ENCODE data around the gene DOCK3.
A peak's percentile ranks its signal among the peaks of the same experiment; 100 is the strongest.
"Not testable (repeated sequence)": the region's sequence is repeated elsewhere in the genome, so short reads cannot be mapped to it uniquely, and the experiment has no call there.

DOCK3 gene

DNA sequence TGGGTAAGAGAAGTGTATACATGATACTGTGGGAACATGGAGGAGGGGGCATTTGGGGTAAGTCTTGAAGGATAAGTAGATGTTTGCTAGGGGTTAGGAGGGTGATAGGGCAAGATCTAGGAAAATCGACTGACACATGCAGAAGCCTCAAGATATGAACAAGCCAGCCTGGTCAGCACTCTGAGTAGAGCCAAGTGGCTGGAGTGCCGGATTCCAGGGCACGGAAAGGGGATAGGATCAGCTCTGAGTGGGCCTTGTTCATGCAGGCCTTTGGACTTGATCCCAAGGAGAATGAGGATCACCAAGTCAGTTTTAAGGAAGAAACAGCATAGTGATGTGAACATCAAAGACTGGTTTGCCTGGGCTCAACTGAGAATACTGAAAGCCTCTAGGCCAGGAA lies 686.1 kb downstream of the DOCK3 start:
- no peak for TF ChIP-seq SNAI2 (CRISPR knock-in tag; IDR thresholded peaks at IDR 0.05)
- TF ChIP-seq ZNF70 (CRISPR knock-in tag; IDR thresholded peaks at IDR 0.05): no peak
- TF ChIP-seq, protein P1, sequence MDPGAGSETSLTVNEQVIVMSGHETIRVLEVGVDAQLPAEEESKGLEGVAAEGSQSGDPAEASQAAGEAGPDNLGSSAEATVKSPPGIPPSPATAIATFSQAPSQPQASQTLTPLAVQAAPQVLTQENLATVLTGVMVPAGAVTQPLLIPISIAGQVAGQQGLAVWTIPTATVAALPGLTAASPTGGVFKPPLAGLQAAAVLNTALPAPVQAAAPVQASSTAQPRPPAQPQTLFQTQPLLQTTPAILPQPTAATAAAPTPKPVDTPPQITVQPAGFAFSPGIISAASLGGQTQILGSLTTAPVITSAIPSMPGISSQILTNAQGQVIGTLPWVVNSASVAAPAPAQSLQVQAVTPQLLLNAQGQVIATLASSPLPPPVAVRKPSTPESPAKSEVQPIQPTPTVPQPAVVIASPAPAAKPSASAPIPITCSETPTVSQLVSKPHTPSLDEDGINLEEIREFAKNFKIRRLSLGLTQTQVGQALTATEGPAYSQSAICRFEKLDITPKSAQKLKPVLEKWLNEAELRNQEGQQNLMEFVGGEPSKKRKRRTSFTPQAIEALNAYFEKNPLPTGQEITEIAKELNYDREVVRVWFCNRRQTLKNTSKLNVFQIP (CRISPR knock-in tag; IDR thresholded peaks at IDR 0.05; ENCODE audit: borderline replicate concordance, low read depth): no peak
- no peak for TF ChIP-seq ISL1 (CRISPR knock-in tag; IDR thresholded peaks at IDR 0.05)
- no peak for TF ChIP-seq GLIS3 (CRISPR knock-in tag; IDR thresholded peaks at IDR 0.05)
- TF ChIP-seq BACH2 (CRISPR knock-in tag; IDR thresholded peaks at IDR 0.05; ENCODE audit: borderline replicate concordance): no peak
- TF ChIP-seq, protein P2, sequence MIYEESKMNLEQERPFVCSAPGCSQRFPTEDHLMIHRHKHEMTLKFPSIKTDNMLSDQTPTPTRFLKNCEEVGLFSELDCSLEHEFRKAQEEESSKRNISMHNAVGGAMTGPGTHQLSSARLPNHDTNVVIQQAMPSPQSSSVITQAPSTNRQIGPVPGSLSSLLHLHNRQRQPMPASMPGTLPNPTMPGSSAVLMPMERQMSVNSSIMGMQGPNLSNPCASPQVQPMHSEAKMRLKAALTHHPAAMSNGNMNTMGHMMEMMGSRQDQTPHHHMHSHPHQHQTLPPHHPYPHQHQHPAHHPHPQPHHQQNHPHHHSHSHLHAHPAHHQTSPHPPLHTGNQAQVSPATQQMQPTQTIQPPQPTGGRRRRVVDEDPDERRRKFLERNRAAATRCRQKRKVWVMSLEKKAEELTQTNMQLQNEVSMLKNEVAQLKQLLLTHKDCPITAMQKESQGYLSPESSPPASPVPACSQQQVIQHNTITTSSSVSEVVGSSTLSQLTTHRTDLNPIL (CRISPR knock-in tag; IDR thresholded peaks at IDR 0.05; ENCODE audit: low read depth): no peak
- no peak for TF ChIP-seq RARB (CRISPR knock-in tag; IDR thresholded peaks at IDR 0.05)
- no peak for TF ChIP-seq ZNF8 (CRISPR knock-in tag; IDR thresholded peaks at IDR 0.05)
- TF ChIP-seq ESRRG (CRISPR knock-in tag; IDR thresholded peaks at IDR 0.05): no peak
- TF ChIP-seq ZNF565 (CRISPR knock-in tag; conservative IDR thresholded peaks at IDR 0.05; ENCODE audit: low read depth): no peak
- no peak for TF ChIP-seq PPARA (CRISPR knock-in tag; IDR thresholded peaks at IDR 0.05; ENCODE audit: borderline replicate concordance)
- no peak for TF ChIP-seq CSDC2 (CRISPR knock-in tag; IDR thresholded peaks at IDR 0.05)
- ATAC-seq: no peak

DNA sequence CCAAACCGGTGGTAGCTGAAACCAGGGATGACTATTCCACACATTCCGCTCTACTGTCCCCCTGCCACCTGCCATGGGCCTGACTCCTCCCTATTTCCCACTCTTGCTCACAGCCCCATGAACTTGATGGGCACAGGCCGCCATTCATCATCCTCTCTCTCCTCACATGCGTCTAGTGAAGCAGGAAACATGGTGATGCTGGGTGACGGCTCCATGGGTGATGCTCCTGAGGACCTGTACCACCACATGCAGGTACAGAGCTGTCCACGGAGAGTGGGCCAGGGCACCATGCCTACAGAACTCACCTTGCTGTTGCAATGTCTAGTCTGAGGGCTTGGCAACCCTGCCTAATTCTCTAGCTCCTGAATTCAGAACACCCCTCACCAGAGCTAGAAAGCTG lies 687.0 kb downstream of the DOCK3 start:
- ATAC-seq: no peak

DNA sequence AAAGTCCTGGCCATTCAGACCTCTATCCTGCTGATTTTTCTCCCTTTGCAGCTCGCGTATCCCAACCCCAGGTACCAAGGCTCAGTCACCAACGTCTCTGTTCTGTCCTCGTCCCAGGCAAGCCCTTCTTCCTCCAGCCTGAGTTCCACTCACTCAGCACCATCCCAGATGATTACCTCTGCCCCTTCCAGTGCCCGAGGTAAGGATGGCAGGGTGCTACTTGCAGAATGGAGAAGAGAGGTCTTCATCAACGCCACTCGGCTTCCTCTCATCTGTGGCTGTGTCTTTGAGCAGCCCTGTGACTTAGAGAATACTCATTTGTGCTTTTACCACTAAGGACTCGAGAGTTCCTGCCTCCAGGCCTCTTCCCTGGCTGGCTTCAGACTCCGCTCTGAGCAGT lies 687.7 kb downstream of the DOCK3 start:
- TF ChIP-seq RARB (CRISPR knock-in tag; IDR thresholded peaks at IDR 0.05): no peak
- no peak for TF ChIP-seq ARNTL (CRISPR knock-in tag; IDR thresholded peaks at IDR 0.05; ENCODE audit: borderline replicate concordance, low read depth)
- TF ChIP-seq ZFP3 (CRISPR knock-in tag; IDR thresholded peaks at IDR 0.05): no peak
- no peak for TF ChIP-seq ZNF565 (CRISPR knock-in tag; conservative IDR thresholded peaks at IDR 0.05; ENCODE audit: low read depth)

More for the DNA sequence above, 687.0 kb downstream of the DOCK3 start:
- TF ChIP-seq GLIS3 (CRISPR knock-in tag; IDR thresholded peaks at IDR 0.05): no peak
- no peak for TF ChIP-seq ZFP3 (CRISPR knock-in tag; IDR thresholded peaks at IDR 0.05)
- no peak for TF ChIP-seq ISL1 (CRISPR knock-in tag; IDR thresholded peaks at IDR 0.05)
- no peak for TF ChIP-seq ZNF70 (CRISPR knock-in tag; IDR thresholded peaks at IDR 0.05)
- no peak for TF ChIP-seq ZFP30 (CRISPR knock-in tag; IDR thresholded peaks at IDR 0.05)

DNA sequence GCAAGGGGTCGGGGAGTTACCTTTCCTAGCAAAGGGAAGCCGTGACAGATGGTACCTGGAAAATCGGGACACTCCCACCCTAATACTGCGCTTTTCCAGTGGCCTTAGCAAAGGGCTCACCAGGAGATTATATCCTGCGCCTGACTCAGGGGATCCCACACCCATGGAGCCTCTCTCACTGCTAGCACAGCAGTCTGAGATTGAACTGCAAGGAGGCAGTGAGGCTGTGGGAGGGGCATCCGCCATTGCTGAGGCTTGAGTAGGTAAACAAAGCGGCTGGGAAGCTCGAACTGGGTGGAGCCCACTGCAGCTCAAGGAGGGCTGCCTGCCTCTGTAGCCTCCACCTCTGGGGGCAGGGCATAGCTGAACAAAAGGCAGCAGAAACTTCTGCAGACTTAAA lies 693.5 kb downstream of the DOCK3 start:
- ATAC-seq: not testable (repeated sequence)

More for the DNA sequence above, 687.7 kb downstream of the DOCK3 start:
- ATAC-seq: no peak

DNA sequence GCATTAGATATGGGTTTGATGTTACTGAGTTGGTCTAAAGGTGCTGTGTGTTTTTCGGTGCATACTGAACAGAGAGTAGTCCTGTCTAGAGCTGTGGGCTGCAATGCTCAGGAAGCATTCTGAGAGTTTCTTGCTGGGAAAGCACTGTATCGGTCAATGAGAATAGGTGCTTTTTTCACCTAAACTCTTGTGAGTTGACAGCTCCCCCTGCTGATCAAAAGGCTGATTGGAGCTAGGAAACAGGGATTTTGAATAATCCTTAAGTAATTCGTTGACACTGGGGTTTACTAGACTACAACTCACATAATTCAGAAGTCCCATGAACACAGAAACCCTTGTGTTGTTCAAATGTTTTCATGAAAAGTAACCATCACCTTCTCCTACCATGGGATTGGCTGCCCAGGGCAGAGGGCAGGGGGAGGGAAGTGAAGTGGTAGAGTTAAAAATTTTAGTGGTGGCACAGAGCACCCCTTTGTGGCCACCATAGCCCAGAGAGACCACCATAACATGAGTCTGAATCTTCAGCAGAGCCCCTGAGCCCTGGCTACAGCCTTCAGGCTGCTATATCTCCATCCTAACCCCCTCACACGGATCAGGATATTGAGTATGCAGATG lies 697.3 kb downstream of the DOCK3 start:
- no peak for TF ChIP-seq OSR1 (CRISPR knock-in tag; IDR thresholded peaks at IDR 0.05)
- no peak for TF ChIP-seq ZNF8 (CRISPR knock-in tag; IDR thresholded peaks at IDR 0.05)
- TF ChIP-seq, protein P3, sequence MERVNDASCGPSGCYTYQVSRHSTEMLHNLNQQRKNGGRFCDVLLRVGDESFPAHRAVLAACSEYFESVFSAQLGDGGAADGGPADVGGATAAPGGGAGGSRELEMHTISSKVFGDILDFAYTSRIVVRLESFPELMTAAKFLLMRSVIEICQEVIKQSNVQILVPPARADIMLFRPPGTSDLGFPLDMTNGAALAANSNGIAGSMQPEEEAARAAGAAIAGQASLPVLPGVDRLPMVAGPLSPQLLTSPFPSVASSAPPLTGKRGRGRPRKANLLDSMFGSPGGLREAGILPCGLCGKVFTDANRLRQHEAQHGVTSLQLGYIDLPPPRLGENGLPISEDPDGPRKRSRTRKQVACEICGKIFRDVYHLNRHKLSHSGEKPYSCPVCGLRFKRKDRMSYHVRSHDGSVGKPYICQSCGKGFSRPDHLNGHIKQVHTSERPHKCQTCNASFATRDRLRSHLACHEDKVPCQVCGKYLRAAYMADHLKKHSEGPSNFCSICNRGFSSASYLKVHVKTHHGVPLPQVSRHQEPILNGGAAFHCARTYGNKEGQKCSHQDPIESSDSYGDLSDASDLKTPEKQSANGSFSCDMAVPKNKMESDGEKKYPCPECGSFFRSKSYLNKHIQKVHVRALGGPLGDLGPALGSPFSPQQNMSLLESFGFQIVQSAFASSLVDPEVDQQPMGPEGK (CRISPR knock-in tag; IDR thresholded peaks at IDR 0.05; ENCODE audit: borderline replicate concordance): no peak
- TF ChIP-seq ISL1 (CRISPR knock-in tag; IDR thresholded peaks at IDR 0.05): no peak
- no peak for TF ChIP-seq ZFP3 (CRISPR knock-in tag; IDR thresholded peaks at IDR 0.05)
- TF ChIP-seq ESRRG (CRISPR knock-in tag; IDR thresholded peaks at IDR 0.05): no peak
- no peak for TF ChIP-seq GLIS3 (CRISPR knock-in tag; IDR thresholded peaks at IDR 0.05)
- no peak for TF ChIP-seq ZC3H10 (CRISPR knock-in tag; IDR thresholded peaks at IDR 0.05)
- no peak for TF ChIP-seq TOX (CRISPR knock-in tag; IDR thresholded peaks at IDR 0.05; ENCODE audit: borderline replicate concordance)
- TF ChIP-seq ZNF70 (CRISPR knock-in tag; IDR thresholded peaks at IDR 0.05): no peak
- TF ChIP-seq CSDC2 (CRISPR knock-in tag; IDR thresholded peaks at IDR 0.05): no peak
- no peak for TF ChIP-seq BACH2 (CRISPR knock-in tag; IDR thresholded peaks at IDR 0.05; ENCODE audit: borderline replicate concordance)
- TF ChIP-seq, protein P1 (CRISPR knock-in tag; IDR thresholded peaks at IDR 0.05; ENCODE audit: borderline replicate concordance, low read depth): no peak
- no peak for TF ChIP-seq ZNF565 (CRISPR knock-in tag; conservative IDR thresholded peaks at IDR 0.05; ENCODE audit: low read depth)
- TF ChIP-seq, protein P2 (CRISPR knock-in tag; IDR thresholded peaks at IDR 0.05; ENCODE audit: low read depth): no peak
- no peak for TF ChIP-seq ARNTL (CRISPR knock-in tag; IDR thresholded peaks at IDR 0.05; ENCODE audit: borderline replicate concordance, low read depth)
- no peak for TF ChIP-seq SNAI2 (CRISPR knock-in tag; IDR thresholded peaks at IDR 0.05)
- no peak for TF ChIP-seq ZFP30 (CRISPR knock-in tag; IDR thresholded peaks at IDR 0.05)
- TF ChIP-seq, protein P4, sequence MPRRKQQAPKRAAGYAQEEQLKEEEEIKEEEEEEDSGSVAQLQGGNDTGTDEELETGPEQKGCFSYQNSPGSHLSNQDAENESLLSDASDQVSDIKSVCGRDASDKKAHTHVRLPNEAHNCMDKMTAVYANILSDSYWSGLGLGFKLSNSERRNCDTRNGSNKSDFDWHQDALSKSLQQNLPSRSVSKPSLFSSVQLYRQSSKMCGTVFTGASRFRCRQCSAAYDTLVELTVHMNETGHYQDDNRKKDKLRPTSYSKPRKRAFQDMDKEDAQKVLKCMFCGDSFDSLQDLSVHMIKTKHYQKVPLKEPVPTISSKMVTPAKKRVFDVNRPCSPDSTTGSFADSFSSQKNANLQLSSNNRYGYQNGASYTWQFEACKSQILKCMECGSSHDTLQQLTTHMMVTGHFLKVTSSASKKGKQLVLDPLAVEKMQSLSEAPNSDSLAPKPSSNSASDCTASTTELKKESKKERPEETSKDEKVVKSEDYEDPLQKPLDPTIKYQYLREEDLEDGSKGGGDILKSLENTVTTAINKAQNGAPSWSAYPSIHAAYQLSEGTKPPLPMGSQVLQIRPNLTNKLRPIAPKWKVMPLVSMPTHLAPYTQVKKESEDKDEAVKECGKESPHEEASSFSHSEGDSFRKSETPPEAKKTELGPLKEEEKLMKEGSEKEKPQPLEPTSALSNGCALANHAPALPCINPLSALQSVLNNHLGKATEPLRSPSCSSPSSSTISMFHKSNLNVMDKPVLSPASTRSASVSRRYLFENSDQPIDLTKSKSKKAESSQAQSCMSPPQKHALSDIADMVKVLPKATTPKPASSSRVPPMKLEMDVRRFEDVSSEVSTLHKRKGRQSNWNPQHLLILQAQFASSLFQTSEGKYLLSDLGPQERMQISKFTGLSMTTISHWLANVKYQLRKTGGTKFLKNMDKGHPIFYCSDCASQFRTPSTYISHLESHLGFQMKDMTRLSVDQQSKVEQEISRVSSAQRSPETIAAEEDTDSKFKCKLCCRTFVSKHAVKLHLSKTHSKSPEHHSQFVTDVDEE (CRISPR knock-in tag; IDR thresholded peaks at IDR 0.05): no peak
- peak; percentile 92 for ATAC-seq
